A673 (cell line): ENCODE measurements around the gene TMEM18. TPM values are rescaled to one million over a fixed set of nuclear protein-coding genes. Genes with fewer than 3 reads are reported as not detected.

Source experiments
- BruUV-seq: library from RNA; stranded (reverse); fragments of 400-500 nt; replicated peaks from 2 replicates; lab custom pipeline; 2021; lab: Mats Ljungman, UMichigan
- CTCF ChIA-PET: fragments of 300-600 bp; sonication (Branson Sonifier 250); formaldehyde crosslinking; loops from one replicate; lab custom pipeline; 2022; ENCODE audit warnings: antibody characterized with exemption; lab: Charles Lee
- POLR2A ChIA-PET: fragments of 300-600 bp; sonication (Branson Sonifier 250); formaldehyde crosslinking; loops from one replicate; lab custom pipeline; 2022; ENCODE audit warnings: antibody characterized with exemption; ENCODE audit not compliant: low non-redundant PET; lab: Charles Lee
- DNase-seq: peaks from one replicate; pipeline ENCODE4 v3.0.0-alpha.2; 2015; ENCODE audit warnings: low spot score
- H3K27ac ChIP-seq: fragments of 200-600 bp; sonication (generic); 2 replicates; pipeline ENCODE4 v1.5.1; 2016; ENCODE audit warnings: mixed run types, low read depth, mild to moderate bottlenecking, mixed read lengths, antibody characterized with exemption, low read length; ENCODE audit not compliant: poor library complexity, severe bottlenecking
- H3K27me3 ChIP-seq: fragments of 200-600 bp; sonication (generic); replicated peaks from 2 replicates; pipeline ENCODE4 v1.6.1; 2017; ENCODE audit warnings: mixed run types, low read depth, mild to moderate bottlenecking, mixed read lengths, antibody characterized with exemption, low read length; ENCODE audit not compliant: insufficient read depth, poor library complexity
- H3K36me3 ChIP-seq: fragments of 200-600 bp; sonication (generic); 2 replicates; pipeline ENCODE4 v1.6.1; 2016; ENCODE audit warnings: mixed run types, mild to moderate bottlenecking, mixed read lengths, antibody characterized with exemption, low read length; ENCODE audit not compliant: insufficient read depth, poor library complexity, severe bottlenecking
- H3K4me1 ChIP-seq: fragments of 200-600 bp; sonication (generic); 2 replicates; pipeline ENCODE4 v1.6.1; 2017; ENCODE audit warnings: mixed run types, mild to moderate bottlenecking, mixed read lengths, antibody characterized with exemption, low read length; ENCODE audit not compliant: insufficient read depth, poor library complexity, severe bottlenecking
- H3K4me3 ChIP-seq: fragments of 200-600 bp; sonication (generic); 2 replicates; pipeline ENCODE4 v1.5.1; 2016; ENCODE audit warnings: low read depth, mixed run types, mild to moderate bottlenecking, mixed read lengths, low read length; ENCODE audit not compliant: poor library complexity, severe bottlenecking
- H3K9me3 ChIP-seq: fragments of 200-600 bp; sonication (generic); 2 replicates; pipeline ENCODE4 v1.6.1; 2016; ENCODE audit warnings: mixed run types, low read depth, mild to moderate bottlenecking, mixed read lengths, antibody characterized with exemption, low read length; ENCODE audit not compliant: poor library complexity, severe bottlenecking
- EZH2 ChIP-seq: fragments of 200-600 bp; sonication (generic); IDR thresholded peaks from 2 replicates; pipeline ENCODE4 v1.6.1; 2017; ENCODE audit warnings: borderline replicate concordance, low read depth, mild to moderate bottlenecking, mixed read lengths, antibody characterized with exemption, low read length; ENCODE audit not compliant: poor library complexity, severe bottlenecking
- intact Hi-C: fragments of 100-400 bp; cut with micrococcal nuclease; formaldehyde crosslinking; loops from one replicate; pipeline ENCODE4 v1.10.0; 2022; ENCODE audit not compliant: unreplicated experiment
- total RNA-seq: library from RNA; stranded (reverse); gene quantifications from 2 replicates; pipeline ENCODE4 v1.2.3, GENCODE V29; 2021
- TF ChIP-seq, protein P1 (sequence below): fragments of 300-800, 200-600 bp; sonication (generic); conservative IDR thresholded peaks from 2 replicates; pipeline ENCODE4 v1.5.1; 2017; ENCODE audit warnings: low read depth, mild to moderate bottlenecking, antibody characterized with exemption, low read length, moderate library complexity, mixed read lengths

Gene TMEM18
- total RNA-seq, 1 experiment from 2014 or later, result 29.0 TPM

DNA sequence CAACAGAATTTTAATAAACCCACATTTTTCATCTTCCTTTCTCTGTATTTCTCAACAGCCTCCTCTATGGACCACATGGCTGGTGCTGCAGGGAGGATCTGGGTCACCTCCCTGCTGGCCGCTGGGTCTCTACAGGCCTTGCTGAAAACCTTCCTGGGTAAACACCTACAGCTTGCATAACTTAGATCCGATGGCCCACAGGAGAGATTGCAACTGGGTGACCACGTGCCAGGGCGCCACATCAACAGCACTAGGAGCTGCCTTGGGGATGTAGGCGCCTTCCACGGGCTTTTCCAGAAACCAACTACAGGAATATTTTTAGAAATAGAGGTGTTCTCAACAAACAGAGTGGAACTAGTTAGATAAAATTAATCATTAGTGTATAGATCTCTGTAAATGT lies 19.4 kb downstream of the TMEM18 start:
- TF ChIP-seq, protein P1, sequence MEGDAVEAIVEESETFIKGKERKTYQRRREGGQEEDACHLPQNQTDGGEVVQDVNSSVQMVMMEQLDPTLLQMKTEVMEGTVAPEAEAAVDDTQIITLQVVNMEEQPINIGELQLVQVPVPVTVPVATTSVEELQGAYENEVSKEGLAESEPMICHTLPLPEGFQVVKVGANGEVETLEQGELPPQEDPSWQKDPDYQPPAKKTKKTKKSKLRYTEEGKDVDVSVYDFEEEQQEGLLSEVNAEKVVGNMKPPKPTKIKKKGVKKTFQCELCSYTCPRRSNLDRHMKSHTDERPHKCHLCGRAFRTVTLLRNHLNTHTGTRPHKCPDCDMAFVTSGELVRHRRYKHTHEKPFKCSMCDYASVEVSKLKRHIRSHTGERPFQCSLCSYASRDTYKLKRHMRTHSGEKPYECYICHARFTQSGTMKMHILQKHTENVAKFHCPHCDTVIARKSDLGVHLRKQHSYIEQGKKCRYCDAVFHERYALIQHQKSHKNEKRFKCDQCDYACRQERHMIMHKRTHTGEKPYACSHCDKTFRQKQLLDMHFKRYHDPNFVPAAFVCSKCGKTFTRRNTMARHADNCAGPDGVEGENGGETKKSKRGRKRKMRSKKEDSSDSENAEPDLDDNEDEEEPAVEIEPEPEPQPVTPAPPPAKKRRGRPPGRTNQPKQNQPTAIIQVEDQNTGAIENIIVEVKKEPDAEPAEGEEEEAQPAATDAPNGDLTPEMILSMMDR, result no peak
- TF ChIP-seq EZH2, result no peak
- H3K27me3 ChIP-seq, result no peaks in the 10 kb centered on the region
- ChIA-PET POLR2A (no interaction called here), CTCF (no interaction called here)
- no TSS peak for BruUV-seq
- no peak overlapping the region for H3K27ac ChIP-seq
- no peaks in the 10 kb centered on the region for H3K4me1 ChIP-seq
- no peak for DNase-seq
- no peaks in the 10 kb centered on the region for H3K9me3 ChIP-seq
- H3K36me3 ChIP-seq, result no peaks in the 10 kb centered on the region
- H3K4me3 ChIP-seq, result no peak overlapping the region
- intact Hi-C loops, result no loop called here

DNA sequence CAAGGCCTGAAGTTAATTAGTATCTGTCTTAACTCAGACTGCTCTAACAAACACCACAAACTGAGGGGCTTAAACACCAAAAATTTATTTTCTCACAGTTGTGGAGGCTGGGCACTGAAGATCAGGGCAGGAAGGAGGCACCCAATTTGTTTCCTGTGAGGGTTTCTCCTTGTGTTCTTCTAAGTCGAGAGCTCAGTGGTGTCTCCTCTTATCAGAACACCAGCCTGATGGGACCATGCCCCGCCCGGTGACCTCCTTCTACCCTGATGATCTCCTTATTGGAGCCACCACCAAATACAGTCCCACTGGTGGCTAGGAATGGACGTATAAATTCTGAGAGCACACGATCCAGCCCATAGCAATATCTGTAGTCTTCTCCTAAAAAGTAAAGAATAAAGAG lies 20.5 kb downstream of the TMEM18 start:
- DNase-seq, result no peak
- TF ChIP-seq, protein P1, result no peak
- no peak for TF ChIP-seq EZH2
- Histone ChIP-seq H3K27me3 (no peaks in the 10 kb centered on the region), H3K9me3 (no peaks in the 10 kb centered on the region), H3K36me3 (no peaks in the 10 kb centered on the region), H3K27ac (no peak overlapping the region), H3K4me3 (no peak overlapping the region), H3K4me1 (no peaks in the 10 kb centered on the region)
- no TSS peak for BruUV-seq
- CTCF ChIA-PET, result no interaction called here
- POLR2A ChIA-PET, result no interaction called here
- intact Hi-C loops, result no loop called here

GRCh38 chr2:655626-656025 lies 21.6 kb downstream of the TMEM18 start:
- no peak overlapping the region for H3K4me3 ChIP-seq
- ChIA-PET CTCF (no interaction called here), POLR2A (no interaction called here)
- H3K27me3 ChIP-seq, result no peaks in the 10 kb centered on the region
- intact Hi-C loops, result no loop called here
- no peak overlapping the region for H3K27ac ChIP-seq
- no peaks in the 10 kb centered on the region for H3K9me3 ChIP-seq
- H3K36me3 ChIP-seq, result no peaks in the 10 kb centered on the region
- no peak for DNase-seq
- BruUV-seq, result no TSS peak
- H3K4me1 ChIP-seq, result no peaks in the 10 kb centered on the region
- TF ChIP-seq EZH2, result no peak
- TF ChIP-seq, protein P1, result no peak
